Fibroblast of lung (primary cell): ENCODE results near the gene FXYD4.

Experiments
- EZH2 ChIP-seq: IDR thresholded peaks from 2 replicates; pipeline ENCODE4 v1.5.1; 2012; ENCODE audit warnings: low read length, control low read depth, mild to moderate bottlenecking; ENCODE audit errors: missing control alignments
- TF ChIP-seq, protein P1 (sequence below), 2 donors: IDR thresholded peaks in 1 of 2; conservative IDR thresholded peaks in 1 of 2; 1 replicate in 1 of 2; 2 replicates in 1 of 2; pipeline ENCODE4 v1.5.1; 2011 to 2012; ENCODE audit warnings: low read length in 2 of 2, control low read depth in 1 of 2, inconsistent platforms in 1 of 2, low read depth in 1 of 2, mild to moderate bottlenecking in 1 of 2

- TF ChIP-seq EZH2: no peak
- TF ChIP-seq, protein P1, sequence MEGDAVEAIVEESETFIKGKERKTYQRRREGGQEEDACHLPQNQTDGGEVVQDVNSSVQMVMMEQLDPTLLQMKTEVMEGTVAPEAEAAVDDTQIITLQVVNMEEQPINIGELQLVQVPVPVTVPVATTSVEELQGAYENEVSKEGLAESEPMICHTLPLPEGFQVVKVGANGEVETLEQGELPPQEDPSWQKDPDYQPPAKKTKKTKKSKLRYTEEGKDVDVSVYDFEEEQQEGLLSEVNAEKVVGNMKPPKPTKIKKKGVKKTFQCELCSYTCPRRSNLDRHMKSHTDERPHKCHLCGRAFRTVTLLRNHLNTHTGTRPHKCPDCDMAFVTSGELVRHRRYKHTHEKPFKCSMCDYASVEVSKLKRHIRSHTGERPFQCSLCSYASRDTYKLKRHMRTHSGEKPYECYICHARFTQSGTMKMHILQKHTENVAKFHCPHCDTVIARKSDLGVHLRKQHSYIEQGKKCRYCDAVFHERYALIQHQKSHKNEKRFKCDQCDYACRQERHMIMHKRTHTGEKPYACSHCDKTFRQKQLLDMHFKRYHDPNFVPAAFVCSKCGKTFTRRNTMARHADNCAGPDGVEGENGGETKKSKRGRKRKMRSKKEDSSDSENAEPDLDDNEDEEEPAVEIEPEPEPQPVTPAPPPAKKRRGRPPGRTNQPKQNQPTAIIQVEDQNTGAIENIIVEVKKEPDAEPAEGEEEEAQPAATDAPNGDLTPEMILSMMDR (conservative IDR thresholded peaks at IDR 0.05 in 1 of 2, IDR thresholded peaks at IDR 0.05 in 1 of 2; ENCODE audit: low read depth in 1 of 2, low read length in 2 of 2): no peak
These were observed 44.3 kb upstream of the FXYD4 start for GRCh38 chr10:43327171-43327570.
